SH-SY5Y (cell line): ENCODE results near the gene WDR3.

Experiments
- GATA2 ChIP-seq: IDR thresholded peaks from 2 replicates; pipeline ENCODE4 v1.6.1; 2011; ENCODE audit warnings: mild to moderate bottlenecking, low read depth, low read length
- GATA3 ChIP-seq: IDR thresholded peaks from 2 replicates; pipeline ENCODE4 v1.6.1; 2011; ENCODE audit warnings: low read depth, mild to moderate bottlenecking, low read length, moderate library complexity

The WDR3 gene

DNA sequence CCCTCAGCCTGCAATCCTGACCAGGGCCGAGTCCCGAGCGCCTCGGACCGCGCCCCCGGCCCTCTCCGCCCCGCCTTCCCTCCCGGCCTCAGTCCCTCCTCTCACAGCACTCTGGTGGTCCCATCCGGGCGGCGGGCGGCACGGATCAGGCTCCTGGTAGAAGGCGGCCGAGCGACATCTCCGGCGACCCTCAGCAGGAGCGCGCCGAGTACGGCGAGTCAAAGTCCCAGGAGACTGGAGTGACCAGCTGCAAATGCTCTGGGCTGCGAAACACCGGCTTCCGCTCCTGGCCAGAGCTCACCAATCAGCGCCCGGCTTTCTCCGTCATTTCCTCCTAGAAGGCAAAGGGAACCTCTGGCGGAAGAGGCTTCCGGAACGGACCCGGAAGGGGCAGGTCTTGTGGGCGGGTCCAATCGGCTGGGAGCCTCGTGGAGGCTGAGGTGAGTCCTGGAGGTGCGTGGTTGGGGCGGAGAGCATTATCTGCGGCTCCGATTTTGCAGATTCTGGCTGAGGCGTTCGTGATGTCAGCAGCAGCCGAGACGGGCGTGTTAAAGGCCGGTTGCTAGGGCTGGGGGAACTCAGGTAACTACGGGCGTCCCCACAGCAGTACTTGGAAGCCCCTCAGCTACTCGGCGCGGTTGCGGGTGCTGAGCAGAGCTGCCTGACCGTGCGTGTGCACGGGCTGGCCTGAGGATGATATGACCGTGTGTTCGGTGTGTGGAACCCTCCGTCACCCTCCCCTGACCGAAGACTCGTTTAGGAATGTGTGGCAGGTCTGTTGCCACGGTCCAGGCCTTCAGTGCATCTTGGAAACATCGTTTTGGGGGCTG is at the start of gene WDR3, which contains the start of gene GDAP2:
Gene WDR3 (plus strand): TSS at position 397 of the 830 bp plus-strand sequence. CDS start 3,581 bp downstream, outside the sequence.
Gene GDAP2 (minus strand): TSS at position 279 of the 830 bp plus-strand sequence. CDS start 9,264 bp downstream, outside the sequence.
- no peak for TF ChIP-seq GATA3
- TF ChIP-seq GATA2 = no peak

DNA sequence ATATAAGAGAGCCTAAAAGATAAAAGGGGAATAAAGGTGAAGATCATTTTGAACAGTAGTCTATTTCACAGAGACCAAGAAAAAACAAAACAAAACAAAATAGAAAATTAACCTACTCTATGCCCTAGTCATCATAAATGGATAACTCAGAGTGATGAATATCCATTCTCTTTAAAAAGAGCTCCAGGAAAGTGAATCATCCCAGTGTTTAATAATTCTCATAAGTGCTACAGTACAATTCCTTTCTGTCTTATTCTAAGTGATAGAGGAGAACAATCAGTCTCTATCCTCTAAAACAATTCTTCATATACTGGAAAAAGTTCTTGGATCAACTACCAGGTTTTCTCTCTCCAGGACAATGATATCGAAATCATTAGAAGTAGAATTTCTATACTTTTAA is 45.9 kb upstream of the WDR3 start:
- TF ChIP-seq GATA3 = no peak
- TF ChIP-seq GATA2 = no peak

- TF ChIP-seq GATA2 (no peak), GATA3 (no peak)
Measured at GRCh38 chr1:117886101-117886795, 43.3 kb upstream of the WDR3 start.

GRCh38 chr1:117890452-117890851 is 39.1 kb upstream of the WDR3 start:
- no peak for TF ChIP-seq GATA3
- TF ChIP-seq GATA2 = no peak

DNA sequence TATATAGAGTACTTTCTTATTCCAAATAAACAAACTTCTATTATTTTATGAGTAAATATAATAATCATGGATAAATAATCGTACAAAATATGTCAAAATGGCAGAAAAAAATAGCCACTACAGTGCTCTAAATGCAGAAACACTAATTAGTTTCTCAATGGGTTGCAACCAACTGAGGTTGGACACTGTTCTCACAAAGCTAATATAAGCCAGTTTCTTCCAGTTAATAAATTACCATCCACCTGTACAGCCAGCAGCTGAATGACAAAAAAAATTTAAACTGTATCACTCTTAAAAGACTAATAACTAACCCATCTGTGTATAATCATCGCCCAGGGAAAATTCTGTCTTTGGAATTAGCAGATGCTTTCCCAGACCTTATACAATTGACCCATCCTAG is 37.0 kb upstream of the WDR3 start:
- TF ChIP-seq GATA2 = no peak
- TF ChIP-seq GATA3 = no peak

DNA sequence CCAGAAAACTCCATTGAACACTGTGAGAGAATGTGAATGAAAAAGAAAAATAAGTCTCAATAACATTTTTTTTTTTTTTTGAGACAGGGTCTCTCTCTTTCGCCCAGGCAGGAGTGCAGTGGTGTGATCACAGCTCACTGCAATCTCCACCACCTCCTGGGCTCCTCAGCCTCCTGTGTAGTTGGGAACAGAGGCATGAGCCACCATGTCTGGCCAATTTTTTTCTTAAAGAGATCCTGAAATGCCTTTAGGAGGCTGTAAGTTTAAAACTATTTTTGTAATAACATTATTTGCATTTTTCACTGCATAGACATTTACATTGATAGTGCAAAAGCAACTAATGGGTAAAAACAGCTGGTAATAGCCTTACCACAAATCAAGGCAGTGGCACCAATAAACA is 35.5 kb upstream of the WDR3 start:
- TF ChIP-seq GATA2 = no peak
- no peak for TF ChIP-seq GATA3

DNA sequence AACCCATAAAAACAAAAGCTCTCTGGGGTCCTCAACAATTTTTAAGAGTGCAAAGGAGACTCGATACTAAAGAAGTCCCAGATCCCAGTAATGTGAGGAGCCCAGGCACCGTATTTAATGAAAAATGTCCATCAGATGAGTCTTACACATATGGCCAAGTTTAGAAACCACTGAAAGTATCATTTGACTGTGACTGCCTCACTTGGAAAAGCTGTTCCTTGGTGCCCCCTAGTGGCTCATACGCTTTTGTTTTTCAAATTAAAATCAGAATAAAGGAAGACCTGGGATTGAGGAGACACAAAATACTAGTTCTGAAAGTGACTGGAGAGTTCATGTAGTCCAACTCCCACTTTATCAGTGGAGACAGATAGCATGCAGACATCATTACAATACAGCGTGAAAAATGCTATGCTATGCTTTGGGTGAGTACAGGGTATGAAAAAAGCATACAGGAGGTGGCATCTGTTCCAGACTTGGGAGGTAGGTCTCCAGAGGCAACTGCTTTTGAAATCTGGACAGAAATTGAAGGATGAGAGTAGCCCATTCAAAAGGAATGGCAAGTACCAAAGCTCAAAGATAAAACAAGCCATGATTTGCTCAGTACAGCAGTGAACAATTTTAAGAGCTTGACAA is 33.9 kb upstream of the WDR3 start:
- TF ChIP-seq GATA2 = no peak
- TF ChIP-seq GATA3 = no peak

DNA sequence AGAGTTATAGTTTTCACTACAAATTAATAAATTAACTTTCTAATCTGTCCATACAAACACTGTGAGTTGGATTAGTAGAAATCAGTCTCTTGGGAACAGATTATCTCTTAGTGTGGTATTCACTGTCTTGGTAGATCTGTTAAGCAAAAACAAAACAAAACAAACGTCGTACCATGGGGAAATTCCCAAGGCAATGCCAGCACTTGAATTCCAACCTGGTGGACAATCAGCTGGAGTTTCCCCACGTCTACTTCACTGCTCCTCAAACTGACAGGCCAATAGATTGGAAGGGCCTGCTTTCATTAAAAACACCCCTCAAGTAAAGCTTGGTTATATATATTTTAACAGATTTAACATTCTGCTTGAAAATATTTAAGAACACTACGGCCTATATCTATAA is 32.0 kb upstream of the WDR3 start:
- TF ChIP-seq GATA2 (no peak), GATA3 (no peak)

DNA sequence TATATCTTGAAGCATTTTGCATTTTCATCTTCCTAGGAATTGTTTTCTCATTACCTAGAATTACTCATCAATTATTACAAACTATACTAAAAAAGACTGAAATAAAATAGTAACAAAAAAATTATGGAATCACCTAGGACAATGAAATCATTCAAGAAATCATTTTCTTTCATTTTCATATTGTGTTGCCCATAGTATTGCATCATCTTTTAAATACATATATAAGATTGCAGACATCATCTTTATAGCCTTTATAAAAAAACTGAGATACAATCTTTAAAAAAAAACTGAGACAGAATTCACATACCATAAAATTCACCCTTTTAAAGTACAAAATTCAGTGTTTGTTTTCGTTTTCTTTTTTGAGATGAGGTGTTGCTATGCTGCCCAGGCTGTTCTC is 29.7 kb upstream of the WDR3 start:
- no peak for TF ChIP-seq GATA3
- TF ChIP-seq GATA2 = no peak

GRCh38 chr1:117902944-117903343 is 26.6 kb upstream of the WDR3 start:
- TF ChIP-seq GATA3 (no peak), GATA2 (no peak)

DNA sequence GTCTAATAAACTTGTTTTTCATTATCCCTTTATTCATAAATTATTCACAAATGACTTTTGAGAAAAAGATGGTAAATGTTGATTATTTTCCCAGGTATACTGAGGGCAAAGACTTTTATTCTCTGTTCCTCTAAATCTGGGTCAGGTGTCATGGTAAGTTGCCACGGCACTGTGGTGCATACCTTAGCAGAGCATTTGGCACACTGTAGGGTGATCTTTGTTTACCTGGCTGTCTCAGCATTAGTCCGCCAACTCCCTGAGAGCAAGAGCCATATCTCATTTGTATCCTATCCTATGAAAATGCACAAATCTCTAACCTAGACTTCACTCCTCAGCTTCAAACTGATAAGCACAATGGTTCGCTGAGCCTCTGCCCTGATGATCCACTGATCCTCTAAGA is 25.1 kb upstream of the WDR3 start:
- TF ChIP-seq GATA2 = no peak

DNA sequence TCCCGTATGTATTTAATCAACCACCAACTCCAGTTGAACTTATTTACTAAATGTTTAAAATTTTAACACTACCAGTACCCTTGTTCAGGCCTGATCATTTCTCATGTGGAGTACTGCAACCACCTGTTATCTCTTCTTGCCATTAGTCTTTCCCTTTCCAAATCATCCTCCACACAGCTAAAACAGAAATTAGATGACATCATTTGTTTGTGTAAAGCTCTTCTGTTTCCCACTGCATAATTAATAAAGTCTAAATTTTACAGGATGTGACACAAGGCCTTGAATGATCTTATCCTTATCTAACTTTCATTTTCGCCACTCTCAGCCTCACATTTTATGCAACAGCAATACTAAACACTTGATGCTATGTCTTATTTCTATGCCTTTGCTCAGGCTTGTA is 24.5 kb upstream of the WDR3 start:
- TF ChIP-seq GATA2 (no peak), GATA3 (no peak)

GRCh38 chr1:117911051-117911450 is 18.5 kb upstream of the WDR3 start:
- TF ChIP-seq GATA2 (no peak), GATA3 (no peak)

GRCh38 chr1:117919376-117919775 is 10.2 kb upstream of the WDR3 start:
- no peak for TF ChIP-seq GATA3
- TF ChIP-seq GATA2 = no peak
